Fibroblast of skin of back (primary cell): Measurements from ENCODE around the gene NTM.
A peak's percentile ranks its signal among the peaks of the same experiment; 100 is the strongest.
"Not testable (repeated sequence)": the region's sequence is repeated elsewhere in the genome, so short reads cannot be mapped to it uniquely, and the experiment has no call there.

Source experiments
- DNase-seq: peaks from one replicate; pipeline ENCODE4 v3.0.0-alpha.2; 2013

NTM gene

DNA sequence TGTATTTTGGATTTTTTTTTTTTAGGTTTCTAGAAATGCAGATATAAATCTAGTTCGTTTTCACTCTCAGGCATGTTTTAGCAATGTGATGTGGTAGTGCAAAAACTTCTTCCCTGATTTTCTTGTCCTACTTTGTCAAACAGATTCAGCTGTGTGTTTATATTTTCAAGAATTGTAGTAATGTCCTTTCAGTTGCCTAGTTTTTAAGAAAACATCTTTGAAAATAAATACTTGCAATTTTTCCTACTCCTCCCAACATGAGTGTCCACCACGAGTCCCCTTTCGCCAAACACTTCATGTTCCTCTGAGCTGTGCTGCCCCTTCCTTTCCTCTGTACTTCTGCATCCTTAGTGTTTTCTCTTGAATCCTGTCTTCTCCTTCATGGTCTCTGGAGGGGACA lies 686.9 kb downstream of the NTM start:
- no peak for DNase-seq

DNA sequence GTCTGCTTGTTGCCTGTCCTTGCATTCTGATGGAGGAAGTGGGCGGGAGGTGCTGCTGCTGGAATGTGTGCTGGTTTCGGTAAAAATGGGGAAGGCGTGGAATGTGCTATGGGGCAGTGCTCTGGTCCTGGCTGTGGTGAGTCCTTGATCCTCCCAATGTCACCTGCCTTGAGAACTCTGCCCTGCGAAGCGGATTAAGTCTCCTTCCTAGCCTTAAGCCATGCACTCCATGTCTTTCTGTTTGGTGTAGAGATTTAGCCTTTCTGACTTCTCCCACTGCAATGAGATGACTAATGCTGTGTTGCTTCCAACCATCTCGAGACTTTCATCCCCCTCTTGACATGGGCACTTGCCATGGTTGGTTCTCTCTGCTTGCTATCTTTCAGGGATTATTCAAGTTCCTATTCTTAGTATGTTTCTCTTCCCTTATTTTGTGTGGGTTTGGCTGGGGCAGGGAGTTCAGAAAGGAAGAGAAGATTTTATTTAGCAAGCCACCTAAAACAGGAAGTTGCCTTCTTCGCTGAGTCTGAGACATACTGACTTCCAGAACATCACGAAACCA lies 687.9 kb downstream of the NTM start:
- DNase-seq = peak; percentile 86

DNA sequence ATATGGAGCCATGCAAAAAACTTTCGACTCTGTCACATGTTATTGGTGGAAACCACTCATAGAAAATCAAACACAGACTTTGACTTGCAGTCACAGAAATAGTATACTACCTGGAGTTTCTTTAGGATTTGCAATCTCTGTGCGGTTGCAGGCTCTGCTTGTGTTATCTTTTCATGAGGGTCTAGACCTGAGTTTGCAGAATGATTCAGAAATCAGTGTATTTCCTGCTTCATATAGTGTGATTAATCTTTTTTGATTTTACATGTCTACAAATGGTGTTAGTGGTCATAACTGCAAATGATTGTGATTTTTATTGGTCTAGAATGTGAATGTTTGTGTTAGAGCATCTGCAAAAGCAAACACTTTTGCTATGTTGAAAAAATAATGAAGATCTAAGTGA lies 690.2 kb downstream of the NTM start:
- peak; percentile 60 for DNase-seq

DNA sequence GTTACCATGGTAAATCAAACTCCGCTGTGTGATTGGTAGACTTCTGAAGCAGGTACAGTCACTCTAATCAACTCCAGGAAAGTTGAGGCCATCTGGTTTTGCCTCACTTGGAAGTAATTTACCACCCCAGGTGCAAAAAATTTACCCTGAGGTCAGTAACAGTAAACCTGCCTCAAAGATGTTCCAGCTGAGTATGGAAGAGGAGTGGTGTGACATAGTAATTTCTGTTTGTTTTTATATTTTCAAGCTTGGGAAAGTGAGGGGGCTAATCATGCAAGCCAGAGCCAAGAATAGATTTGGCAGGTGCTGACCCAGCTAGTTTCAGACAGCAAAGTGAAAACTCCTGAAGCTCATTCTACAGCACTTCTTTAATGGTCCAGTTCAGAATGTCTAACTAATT lies 691.6 kb downstream of the NTM start:
- no peak for DNase-seq

DNA sequence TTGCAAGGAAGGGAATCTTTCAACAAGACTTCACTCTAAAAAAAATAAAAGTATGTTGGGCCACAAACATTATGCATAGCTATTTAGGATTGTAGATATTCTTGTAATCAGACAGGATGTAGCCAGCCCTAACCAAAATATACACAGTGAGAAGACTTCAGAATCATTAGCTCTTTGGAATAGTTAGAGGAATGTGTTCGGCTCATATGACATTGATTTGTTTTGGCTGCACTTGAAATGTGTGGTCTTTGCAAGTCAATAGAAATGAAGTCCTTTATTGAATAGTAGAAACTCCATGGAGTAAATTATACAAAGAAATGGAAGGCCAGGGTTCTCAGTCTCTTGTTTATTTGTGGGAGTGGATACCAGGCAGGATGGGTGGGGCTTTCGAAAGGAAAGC lies 692.1 kb downstream of the NTM start:
- peak; percentile 85 for DNase-seq

DNA sequence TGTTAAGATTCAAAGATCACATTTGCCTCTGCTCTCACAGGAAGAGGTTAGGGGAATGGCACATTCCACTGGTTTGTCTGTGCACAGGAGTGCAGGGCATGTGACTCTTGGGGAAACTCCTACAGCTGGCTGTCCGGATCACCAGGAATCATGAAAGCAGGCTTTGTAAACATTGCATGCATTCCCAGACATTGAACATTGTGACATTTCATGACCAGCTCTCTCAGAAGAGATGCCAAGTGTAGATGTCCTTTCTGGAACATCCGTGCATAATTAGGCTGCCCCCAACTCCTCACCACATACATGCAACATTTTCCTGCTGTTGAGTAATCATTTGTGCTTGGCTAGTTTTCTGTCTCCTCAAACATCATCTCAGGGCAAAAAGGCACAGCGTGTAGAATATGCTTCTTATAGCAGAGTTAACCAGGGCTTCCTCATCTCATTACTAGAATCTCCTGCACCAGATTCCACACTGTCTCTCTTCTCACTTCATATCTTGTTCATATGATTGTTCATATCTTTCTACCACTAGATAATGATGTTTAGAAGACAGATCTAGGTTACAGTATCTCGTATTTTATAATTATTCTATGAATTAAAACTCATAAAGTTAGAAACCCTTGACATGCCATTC lies 694.7 kb downstream of the NTM start:
- DNase-seq = peak; percentile 100

DNA sequence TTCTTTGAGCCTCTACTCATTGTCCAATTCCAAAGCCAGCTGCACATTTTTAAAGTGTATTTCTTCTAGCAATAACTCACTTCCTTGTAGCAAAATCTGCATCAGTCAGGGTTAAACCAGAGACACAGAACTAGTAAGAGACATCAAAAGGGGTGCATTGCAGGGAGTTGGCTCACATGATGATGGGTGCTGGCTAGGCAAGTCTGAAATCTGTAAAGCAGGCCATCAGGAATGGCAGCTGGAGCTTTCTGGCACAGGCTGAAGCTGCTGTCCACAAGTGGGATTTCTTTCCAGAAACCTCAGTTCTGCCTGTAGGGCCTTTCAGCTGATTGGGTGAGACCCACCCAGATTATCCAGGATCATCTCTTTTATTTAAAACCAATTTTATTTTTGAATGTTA lies 698.1 kb downstream of the NTM start:
- DNase-seq = no peak

DNA sequence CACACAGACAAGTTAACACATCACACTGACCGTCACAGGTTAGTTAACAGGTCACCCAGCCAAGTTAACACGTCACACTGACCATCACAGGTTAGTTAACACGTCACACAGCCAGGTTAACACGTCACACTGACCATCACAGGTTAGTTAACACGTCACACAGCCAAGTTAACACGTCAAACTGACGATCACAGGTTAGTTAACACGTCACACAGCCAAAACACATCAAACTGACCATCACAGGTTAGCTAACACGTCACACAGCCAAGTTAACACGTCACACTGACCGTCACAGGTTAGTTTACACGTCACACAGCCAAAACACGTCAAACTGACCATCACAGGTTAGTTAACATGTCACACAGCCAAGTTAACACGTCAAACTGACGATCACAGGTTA lies 699.2 kb downstream of the NTM start:
- not testable (repeated sequence) for DNase-seq

DNA sequence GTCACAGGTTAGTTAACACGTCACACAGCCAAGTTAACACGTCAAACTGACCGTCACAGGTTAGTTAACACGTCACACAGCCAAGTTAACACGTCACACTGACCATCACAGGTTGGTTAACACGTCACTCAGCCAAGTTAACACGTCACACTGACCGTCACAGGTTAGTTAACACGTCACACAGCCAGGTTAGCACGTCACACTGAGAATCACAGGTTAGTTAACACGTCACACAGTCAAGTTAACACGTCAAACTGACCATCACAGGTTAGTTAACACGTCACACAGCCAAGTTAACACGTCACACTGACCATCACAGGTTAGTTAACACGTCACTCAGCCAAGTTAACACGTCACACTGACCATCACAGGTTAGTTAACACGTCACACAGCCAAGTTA lies 700.5 kb downstream of the NTM start:
- not testable (repeated sequence) for DNase-seq

DNA sequence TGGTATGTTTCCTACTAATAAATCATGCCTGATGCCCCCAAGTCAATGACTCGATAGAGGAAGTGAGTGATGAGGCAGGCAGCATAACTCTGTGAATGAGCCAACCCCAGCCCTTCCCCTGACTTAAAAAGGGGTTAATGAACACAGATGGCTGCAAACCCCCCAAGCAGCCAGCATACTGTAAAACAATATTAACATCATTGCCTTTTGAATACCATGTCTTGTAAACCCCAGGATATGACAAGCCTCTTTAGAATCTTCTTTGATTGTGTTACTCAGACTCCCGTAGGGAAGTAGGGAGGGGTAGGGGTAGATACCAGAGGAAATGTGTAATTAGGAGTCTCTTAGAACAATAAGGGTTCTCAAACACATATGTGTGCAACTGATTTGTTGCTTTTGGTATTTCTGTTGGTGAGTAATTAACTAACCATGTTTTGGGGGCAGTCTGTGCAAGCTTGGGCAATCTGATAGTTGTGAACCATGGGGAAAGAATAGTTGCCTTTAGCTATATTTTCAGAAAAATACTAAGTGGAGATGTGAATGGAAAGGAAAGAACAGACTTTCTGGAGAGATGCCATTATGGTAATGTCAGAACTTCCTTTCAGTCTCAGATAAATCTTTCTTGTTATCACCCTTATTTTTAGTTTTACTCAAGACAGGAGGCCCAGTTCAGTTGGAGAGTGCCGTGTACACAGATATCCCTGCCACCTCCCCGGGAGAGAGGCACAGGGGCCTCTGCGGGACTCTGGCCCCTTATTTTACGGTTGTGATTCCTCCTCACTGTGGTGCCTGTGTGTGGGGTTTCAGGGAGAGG lies 701.8 kb downstream of the NTM start:
- DNase-seq = peak; percentile 100

DNA sequence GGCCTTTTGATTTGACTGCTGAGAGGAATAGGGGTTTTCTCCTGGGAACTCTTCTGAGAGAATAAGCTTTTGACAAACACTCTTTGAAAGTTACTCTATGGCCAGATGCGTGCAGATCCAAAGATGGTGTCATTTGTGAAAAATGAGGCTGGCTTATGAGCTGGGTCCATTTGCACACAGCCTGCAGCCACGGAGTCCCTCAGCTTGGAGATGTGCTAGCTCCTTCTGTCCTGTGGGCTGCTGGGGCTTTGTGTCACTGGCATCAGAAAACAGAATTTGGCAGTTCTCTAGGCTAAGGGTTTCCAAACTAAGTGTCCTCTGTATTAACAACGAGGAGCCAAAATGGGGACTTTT lies 702.4 kb downstream of the NTM start:
- DNase-seq = peak; percentile 78

DNA sequence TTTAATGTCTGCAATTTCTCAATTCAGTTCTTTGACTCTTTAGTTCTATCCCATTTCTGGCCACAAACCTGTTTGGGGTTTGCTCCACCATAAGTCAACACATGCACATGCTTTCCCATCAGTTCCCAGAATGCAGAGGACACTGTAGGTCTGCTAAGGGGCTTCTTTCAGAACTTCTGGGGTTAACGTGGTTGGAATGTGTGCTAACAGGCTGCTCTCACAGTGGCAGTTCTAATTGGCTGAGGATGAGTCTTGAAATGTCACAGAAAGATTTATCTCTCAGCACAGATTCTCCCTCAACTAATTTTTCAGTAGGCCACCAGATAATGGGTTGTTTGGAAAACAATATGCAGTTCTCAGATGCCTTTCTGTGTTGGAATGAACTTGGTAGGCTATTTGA lies 703.4 kb downstream of the NTM start:
- no peak for DNase-seq

DNA sequence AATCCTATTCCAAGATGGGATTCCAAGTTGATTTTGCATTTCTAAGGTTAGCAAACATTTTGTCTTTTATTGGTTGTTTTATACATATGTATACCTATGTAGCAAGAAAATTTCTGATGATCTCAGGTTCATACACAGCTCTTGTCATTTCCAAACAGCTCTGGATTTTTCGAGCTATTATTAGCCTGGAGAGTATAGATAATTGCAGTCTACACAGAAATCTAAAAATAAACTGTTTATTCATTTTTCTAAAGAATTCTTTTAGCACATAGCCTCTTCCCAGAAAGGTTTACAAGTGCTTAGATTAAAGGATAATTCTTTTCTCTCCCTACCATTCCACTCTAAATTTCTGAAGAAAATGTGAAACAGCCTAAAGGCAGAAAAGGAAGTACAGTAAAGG lies 705.0 kb downstream of the NTM start:
- no peak for DNase-seq

DNA sequence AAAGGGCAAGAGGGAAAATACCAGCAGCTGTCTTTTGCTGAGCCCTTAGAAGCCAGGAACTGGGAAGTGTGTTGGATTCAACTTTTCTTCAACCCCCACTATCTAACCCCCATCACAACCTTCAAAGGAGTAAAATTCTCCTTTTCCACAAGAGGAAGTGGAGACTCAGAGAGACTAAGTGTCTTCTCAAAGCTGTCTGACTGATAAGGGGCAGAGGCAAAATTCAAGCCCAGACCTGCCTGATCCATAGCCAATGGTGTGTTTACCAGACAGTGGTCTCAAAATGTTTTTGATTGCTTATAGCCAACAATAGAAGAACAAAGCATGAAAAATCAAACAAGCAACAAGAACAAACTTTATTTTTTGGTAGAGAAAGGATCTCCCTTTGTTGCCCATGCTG lies 707.0 kb downstream of the NTM start:
- DNase-seq = no peak

DNA sequence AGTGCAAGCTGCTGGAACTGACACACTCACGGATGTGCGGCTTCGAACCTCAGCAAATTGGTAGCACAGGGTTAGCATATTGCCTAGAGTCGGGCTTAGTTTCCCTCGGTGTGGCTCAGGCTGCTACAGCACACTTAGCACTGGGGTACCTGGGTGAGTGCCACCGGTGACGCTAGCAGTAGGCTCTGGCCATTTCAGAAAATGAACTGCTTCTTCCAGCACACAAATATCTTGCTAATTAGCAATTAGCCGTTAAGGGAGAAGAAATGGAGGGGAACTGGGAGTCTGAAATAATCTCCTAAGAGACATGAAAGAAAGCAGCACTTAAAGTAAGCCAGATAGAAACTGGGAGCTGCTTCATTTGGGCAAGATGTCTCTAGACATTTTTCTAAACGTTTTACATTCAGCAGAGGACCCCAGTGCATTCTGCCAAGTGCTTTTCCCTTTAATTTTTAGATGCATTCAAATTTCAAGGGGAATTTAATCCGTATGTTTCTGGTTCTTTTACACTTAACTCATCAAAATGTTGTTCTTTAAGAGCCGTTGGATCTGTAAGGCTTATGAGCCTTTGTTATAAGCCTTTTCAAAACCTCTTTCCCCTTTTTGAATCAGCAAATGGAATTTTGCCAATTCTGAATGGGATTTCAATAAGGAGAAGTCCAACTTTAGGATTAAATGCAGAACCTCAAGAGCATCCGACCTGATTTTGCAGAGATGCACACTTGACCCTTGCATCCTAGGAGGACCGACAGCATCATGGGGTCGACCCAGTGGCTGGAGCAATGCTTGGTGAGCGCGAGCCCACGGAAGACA lies 708.1 kb downstream of the NTM start:
- DNase-seq = no peak

DNA sequence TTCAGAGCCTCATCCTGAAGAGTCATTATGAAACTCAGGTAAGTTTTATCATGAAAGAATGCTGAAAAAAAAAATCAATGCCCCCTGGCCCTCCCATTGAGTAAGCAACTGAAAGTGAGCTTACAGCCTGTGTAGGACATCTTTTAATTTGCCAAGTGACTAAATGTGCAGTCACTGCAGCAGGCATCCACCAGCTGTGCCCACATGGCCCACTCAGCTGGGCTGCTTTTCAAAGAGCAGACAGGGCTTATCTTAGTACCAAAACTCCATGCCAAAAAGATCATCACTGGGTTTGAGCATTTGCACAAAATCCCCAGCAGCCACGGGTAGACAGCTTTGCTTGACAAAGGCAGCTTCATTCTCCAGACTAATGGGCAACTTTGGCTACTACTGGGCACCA lies 709.7 kb downstream of the NTM start:
- DNase-seq = no peak

DNA sequence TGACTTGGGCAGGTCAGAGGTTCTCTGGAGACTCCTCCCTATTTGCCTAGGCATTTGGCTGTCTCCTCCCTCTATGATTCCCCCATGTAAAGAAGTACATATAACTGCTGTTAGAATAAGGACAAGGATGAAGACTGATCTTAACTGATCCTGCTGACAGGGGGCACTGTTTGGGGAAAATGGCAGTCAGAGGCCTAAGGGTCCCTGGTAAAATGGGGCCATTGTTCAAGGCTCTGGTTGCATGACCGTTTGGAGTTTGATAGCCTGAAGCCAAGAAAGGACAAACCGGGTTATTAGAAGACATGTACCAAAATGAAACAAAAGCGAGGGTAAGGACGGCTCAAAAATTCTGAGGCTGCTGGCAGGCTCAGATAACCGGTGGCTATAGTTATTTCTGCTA lies 712.2 kb downstream of the NTM start:
- no peak for DNase-seq

DNA sequence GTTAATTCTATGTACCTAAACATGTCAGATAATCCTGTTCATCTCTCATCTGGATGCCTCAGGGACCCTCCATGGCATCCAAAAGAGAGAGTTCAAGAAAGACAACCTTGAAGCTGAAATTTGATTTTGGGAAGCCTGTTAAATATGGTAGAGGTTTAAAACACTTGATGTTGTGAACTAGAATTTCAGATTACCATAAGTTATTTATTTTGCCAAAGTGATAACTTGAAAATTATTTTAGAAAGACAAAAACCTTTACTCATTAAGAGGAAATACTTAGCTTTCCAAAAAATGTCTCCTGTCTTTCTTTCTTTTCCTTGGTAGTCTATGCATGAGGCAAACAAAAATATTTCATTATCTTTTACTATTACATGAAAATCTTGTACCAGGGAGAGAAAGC lies 714.0 kb downstream of the NTM start:
- DNase-seq = no peak

DNA sequence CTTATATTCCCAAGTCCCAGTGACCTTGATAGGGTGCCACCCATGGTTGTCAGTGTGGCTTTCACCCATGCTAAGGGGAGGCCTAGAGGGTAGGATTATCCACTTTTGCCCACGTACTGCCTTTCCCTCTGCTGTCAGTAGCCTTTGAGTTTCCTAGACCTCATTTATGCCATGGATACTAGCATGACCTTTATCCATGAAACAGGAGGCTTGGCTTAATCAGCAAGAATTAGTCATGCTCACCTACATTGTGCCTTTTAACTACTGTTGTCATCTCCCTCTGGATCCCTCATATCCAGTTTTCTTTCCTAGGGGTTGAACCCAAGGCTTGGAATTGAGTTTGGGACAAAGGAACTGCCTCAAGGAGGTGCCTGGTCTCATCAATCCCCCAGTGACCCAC lies 716.7 kb downstream of the NTM start:
- DNase-seq = no peak

DNA sequence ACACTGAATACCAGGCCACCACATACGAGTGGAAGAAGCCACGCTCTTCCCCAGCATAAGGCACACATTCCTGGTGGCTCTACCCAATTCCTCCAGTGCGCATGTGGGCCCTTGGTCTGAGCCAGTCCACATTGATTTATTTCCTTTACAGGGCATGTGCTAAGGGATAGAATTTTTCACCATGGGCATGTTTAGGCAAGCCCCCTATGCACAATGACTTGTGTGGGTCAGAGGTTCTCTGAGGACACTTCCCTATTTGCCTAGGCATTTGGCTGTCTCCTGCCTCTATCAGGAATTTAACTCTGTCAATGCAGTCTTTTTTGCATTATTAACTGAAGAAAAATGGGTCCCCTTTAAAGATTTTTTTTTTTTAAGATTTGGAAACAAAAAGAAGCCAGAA lies 718.1 kb downstream of the NTM start:
- DNase-seq = no peak

DNA sequence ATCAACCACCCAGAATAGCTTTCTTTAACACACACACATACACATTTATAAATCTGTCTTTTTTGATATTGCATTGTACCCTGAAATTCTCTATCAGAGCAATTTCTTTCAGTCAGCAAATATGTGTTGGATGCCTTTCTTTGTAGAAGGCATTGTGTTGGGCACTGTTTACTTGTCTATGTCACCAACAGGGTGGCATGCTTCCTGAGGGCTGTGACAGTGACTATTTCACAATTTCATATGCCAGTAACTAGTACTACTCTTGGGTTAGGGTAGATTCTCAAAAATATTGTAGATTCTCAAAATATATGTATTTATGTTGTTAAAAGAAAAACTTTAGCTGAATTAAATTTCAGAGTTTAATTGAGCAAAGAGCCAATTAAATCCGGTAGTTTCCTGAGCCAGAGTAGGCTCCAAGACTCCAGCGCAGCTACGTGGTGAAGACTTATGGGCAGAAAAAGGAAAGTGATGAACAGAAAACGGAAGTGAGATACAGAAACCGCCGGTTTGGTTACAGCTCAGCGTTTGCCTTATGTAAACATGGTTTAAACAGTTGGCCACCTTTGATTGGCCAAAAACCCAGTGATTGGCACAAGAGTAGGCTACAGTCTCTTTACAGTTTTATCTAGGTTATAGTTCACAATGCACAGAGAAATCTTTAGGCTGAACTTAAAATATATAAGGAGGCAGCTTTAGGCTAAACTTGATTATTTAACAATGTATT lies 723.3 kb downstream of the NTM start:
- no peak for DNase-seq

DNA sequence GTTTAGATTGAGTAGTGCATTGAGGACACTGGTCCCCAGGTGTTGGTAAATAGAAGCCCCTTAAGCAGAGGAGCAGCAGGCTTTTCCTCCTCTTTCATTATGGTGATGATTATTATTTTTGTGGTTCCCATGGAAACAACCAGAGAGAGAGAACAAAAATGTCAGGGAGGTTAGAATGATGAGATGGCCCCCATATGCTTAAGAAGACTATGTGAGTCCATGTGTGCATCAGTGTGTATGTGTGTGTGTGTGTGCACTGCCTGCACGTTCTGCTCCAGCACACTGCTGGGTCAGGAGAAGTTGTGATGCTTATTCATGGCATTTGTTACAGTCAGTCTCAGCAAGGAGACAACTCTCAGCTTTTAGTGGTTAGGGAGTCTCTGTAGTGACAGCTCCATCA lies 724.2 kb downstream of the NTM start:
- DNase-seq = no peak
